ENCODE measurements around the gene MTUS2. TPM values are rescaled to one million over a fixed set of nuclear protein-coding genes. Genes with fewer than 3 reads are reported as not detected.

MTUS2 gene
- total and polyA plus RNA-seq, 2 experiments from 2014 or later: 0.27 to 0.38 TPM

- Mint-ChIP-seq H3K9me3 (no peaks in the 10 kb centered on the region; the same call in 1 of the 3 replicates), H3K27ac (no peak overlapping the region; the same call in 1 of the 2 replicates), H3K4me1 (no peaks in the 10 kb centered on the region), H3K27me3 (ENCODE audit: insufficient read depth, low read depth, poor library complexity) (peaks cover 6% of the 10 kb centered on the region), H3K4me3 (no peak overlapping the region), H3K36me3 (ENCODE audit: low read depth) (no peaks in the 10 kb centered on the region)
- Histone ChIP-seq H3K9me2 (ENCODE audit: insufficient read depth) (no peaks in the 10 kb centered on the region), H3K79me2 (replicated peaks; ENCODE audit: insufficient read depth) (no peaks in the 10 kb centered on the region), H3F3A (replicated peaks; ENCODE audit: low read depth) (no peaks in the 10 kb centered on the region), H4K20me1 (replicated peaks; ENCODE audit: insufficient read depth) (no peaks in the 10 kb centered on the region), H3K27ac (ENCODE audit: low read depth) (no peak overlapping the region), H3K4me2 (no peak overlapping the region), H3K36me3 (ENCODE audit: insufficient read depth) (no peaks in the 10 kb centered on the region), H3K27me3 (ENCODE audit: insufficient read depth) (no peaks in the 10 kb centered on the region), H2AFZ (no peak overlapping the region; the same call in 1 of the 2 replicates), H3K4me3 (no peak overlapping the region), H3K4me1 (ENCODE audit: insufficient read depth) (no peaks in the 10 kb centered on the region)
- peak; percentile 100 for ATAC-seq
- TF ChIP-seq EZH2phosphoT487 (IDR thresholded peaks at IDR 0.05; ENCODE audit: unreplicated experiment) (no peak), CTCF (conservative IDR thresholded peaks at IDR 0.05; ENCODE audit: low read depth in 2 of 2) (peak; percentile 54 to 63), EZH2 (IDR thresholded peaks at IDR 0.05; ENCODE audit: low read depth, unreplicated experiment) (no peak), JUNB (IDR thresholded peaks at IDR 0.05; ENCODE audit: unreplicated experiment) (no peak)
- TF ChIP-seq, protein P1, sequence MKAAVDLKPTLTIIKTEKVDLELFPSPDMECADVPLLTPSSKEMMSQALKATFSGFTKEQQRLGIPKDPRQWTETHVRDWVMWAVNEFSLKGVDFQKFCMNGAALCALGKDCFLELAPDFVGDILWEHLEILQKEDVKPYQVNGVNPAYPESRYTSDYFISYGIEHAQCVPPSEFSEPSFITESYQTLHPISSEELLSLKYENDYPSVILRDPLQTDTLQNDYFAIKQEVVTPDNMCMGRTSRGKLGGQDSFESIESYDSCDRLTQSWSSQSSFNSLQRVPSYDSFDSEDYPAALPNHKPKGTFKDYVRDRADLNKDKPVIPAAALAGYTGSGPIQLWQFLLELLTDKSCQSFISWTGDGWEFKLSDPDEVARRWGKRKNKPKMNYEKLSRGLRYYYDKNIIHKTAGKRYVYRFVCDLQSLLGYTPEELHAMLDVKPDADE (IDR thresholded peaks at IDR 0.05): no peak
- peak; percentile 72 for DNase-seq (ENCODE audit: low spot score)
Measured at GRCh38 chr13:29319451-29319850, 499.3 kb downstream of the MTUS2 start.

DNA sequence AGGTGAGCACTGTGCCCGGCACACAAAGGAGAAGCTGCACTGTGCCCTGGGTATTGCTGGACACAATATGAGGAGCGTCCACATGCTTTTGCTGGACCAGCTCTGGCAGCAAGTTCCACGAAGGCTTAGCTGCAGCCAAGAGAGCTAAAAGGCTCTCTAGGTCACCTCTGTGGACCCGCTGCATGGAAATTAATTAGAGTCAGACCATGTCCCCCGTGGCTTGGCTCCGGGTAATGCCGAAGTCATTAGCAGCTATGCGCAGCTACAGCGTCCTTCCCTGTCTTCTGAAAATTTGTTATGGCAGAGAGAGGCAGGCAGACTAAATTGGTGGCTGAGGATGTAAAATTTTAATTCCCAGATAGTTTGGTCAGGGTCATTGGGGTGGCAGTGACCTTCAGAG is 503.8 kb downstream of the MTUS2 start:
- Mint-ChIP-seq H3K36me3 (ENCODE audit: low read depth) (no peaks in the 10 kb centered on the region), H3K9me3 (no peaks in the 10 kb centered on the region; the same call in 1 of the 3 replicates), H3K27me3 (ENCODE audit: insufficient read depth, low read depth, poor library complexity) (peaks cover 3% of the 10 kb centered on the region), H3K4me3 (no peak overlapping the region), H3K4me1 (no peaks in the 10 kb centered on the region), H3K27ac (no peak overlapping the region)
- DNase-seq (ENCODE audit: low spot score) (no peak), ATAC-seq (no peak)
- H4K20me1 ChIP-seq (replicated peaks; ENCODE audit: insufficient read depth): no peaks in the 10 kb centered on the region
- no peaks in the 10 kb centered on the region for H3K27me3 ChIP-seq (ENCODE audit: insufficient read depth)
- no peaks in the 10 kb centered on the region for H3K9me2 ChIP-seq (ENCODE audit: insufficient read depth)
- no peak overlapping the region for H2AFZ ChIP-seq
- H3F3A ChIP-seq (replicated peaks; ENCODE audit: low read depth): no peaks in the 10 kb centered on the region
- H3K27ac ChIP-seq (ENCODE audit: low read depth): no peak overlapping the region
- H3K4me1 ChIP-seq (ENCODE audit: insufficient read depth): no peaks in the 10 kb centered on the region
- no peak overlapping the region for H3K4me2 ChIP-seq
- H3K36me3 ChIP-seq (ENCODE audit: insufficient read depth): no peaks in the 10 kb centered on the region
- H3K4me3 ChIP-seq: no peak overlapping the region
- H3K79me2 ChIP-seq (replicated peaks; ENCODE audit: insufficient read depth): no peaks in the 10 kb centered on the region
- TF ChIP-seq EZH2phosphoT487 (IDR thresholded peaks at IDR 0.05; ENCODE audit: unreplicated experiment) (no peak), POLR2AphosphoS5 (IDR thresholded peaks at IDR 0.05; ENCODE audit: low read depth) (no peak), ZNF462 (CRISPR knock-in tag; IDR thresholded peaks at IDR 0.05) (no peak), NANOG (IDR thresholded peaks at IDR 0.05; ENCODE audit: borderline replicate concordance) (no peak), ZNF331 (CRISPR knock-in tag; IDR thresholded peaks at IDR 0.05; ENCODE audit: low read depth) (no peak), STAT1 (IDR thresholded peaks at IDR 0.05; ENCODE audit: unreplicated experiment) (no peak), CTCF (conservative IDR thresholded peaks at IDR 0.05; ENCODE audit: low read depth in 2 of 2) (no peak)
